Cardiac muscle cell (in vitro differentiated cells and primary cell): Measurements from ENCODE around the gene GATA5. TPM values are rescaled to one million over a fixed set of nuclear protein-coding genes. Genes with fewer than 3 reads are reported as not detected.

Experiments
- DNase-seq, 2 donors: peaks; one replicate each; pipeline versions ENCODE4 v3.0.0 to v3.0.0-alpha.2; 2010 to 2017; ENCODE audit warnings: low read depth in 1 of 2, low spot score in 1 of 2
- H3K27ac ChIP-seq: fragments of 200-600 bp; sonication (generic); 2 replicates; pipeline ENCODE4 v1.5.1; 2016
- H3K27me3 ChIP-seq: fragments of 200-600 bp; sonication (generic); 2 replicates; pipeline ENCODE4 v1.6.0; 2016; ENCODE audit warnings: control low read depth
- H3K36me3 ChIP-seq: fragments of 200-600 bp; sonication (generic); 2 replicates; pipeline ENCODE4 v1.5.1; 2016; ENCODE audit warnings: control low read depth
- H3K4me1 ChIP-seq: fragments of 200-600 bp; sonication (generic); 2 replicates; pipeline ENCODE4 v1.8.1; 2017; ENCODE audit warnings: low read depth, mild to moderate bottlenecking, mixed run types
- H3K4me3 ChIP-seq: fragments of 200-600 bp; sonication (generic); 2 replicates; pipeline ENCODE4 v1.5.1; 2016; ENCODE audit warnings: mild to moderate bottlenecking
- H3K9me3 ChIP-seq: fragments of 200-600 bp; sonication (generic); 2 replicates; pipeline ENCODE4 v1.5.1; 2017; ENCODE audit warnings: low read depth, mild to moderate bottlenecking, control low read depth
- polyA plus RNA-seq: library from polyadenylated mRNA; unstranded; fragments of >200 nt; fragmentation: Nextera tagmentation; extraction: Ambion mirVana; gene quantifications from 2 replicates; pipeline ENCODE4 v1.2.1, GENCODE V29; 2016
- total RNA-seq: library from RNA; depleted of rRNA; stranded (reverse); fragments of >200 nt; gene quantifications from 2 replicates; pipeline ENCODE4 v1.2.3, GENCODE V29; 2016
- TF ChIP-seq, protein P1 (sequence below): IDR thresholded peaks from 2 replicates; pipeline ENCODE4 v1.5.1; 2012; ENCODE audit warnings: low read depth, mild to moderate bottlenecking, low read length

Gene GATA5
- total and polyA plus RNA-seq, 2 experiments from 2014 or later = 66.8 to 103 TPM

DNA sequence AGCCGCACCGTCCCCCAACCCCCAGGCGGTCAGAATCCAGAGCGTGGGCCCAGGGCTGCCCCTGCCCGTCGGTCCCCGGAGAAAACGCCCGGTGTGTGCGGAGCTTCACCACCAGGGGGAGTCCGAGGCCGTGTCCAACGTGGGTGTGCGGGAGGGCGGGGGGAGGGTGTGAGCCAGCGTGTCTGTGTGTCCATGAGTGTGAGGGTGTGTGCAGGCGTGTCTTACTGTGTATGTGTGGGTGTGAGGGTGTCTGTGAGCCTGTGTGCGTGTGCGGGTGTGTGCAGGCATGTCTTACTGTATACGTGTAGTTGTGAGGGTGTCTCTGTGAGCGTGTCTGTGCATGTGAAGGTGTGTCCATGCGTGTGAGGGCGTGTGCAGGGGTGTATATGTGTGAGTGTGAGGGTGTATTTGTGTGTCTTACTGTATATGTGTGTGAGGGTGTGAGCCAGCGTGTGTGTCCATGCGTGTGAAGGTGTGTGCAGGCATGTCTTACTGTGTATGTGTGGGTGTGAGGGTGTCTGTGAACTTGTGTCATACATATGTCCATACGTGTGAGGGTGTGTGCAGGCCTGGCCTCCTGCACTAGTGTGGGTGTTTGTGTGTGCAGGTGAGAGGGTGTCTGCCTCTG lies 24.6 kb upstream of the GATA5 start:
- no peaks in the 10 kb centered on the region for H3K27me3 ChIP-seq
- peak; percentile 65 to 83 for DNase-seq
- H3K36me3 ChIP-seq = no peaks in the 10 kb centered on the region
- TF ChIP-seq, protein P1, sequence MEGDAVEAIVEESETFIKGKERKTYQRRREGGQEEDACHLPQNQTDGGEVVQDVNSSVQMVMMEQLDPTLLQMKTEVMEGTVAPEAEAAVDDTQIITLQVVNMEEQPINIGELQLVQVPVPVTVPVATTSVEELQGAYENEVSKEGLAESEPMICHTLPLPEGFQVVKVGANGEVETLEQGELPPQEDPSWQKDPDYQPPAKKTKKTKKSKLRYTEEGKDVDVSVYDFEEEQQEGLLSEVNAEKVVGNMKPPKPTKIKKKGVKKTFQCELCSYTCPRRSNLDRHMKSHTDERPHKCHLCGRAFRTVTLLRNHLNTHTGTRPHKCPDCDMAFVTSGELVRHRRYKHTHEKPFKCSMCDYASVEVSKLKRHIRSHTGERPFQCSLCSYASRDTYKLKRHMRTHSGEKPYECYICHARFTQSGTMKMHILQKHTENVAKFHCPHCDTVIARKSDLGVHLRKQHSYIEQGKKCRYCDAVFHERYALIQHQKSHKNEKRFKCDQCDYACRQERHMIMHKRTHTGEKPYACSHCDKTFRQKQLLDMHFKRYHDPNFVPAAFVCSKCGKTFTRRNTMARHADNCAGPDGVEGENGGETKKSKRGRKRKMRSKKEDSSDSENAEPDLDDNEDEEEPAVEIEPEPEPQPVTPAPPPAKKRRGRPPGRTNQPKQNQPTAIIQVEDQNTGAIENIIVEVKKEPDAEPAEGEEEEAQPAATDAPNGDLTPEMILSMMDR = peak; percentile 82
- peaks cover 29% of the 10 kb centered on the region for H3K4me1 ChIP-seq
- no peak overlapping the region for H3K27ac ChIP-seq
- no peak overlapping the region for H3K4me3 ChIP-seq
- no peaks in the 10 kb centered on the region for H3K9me3 ChIP-seq

DNA sequence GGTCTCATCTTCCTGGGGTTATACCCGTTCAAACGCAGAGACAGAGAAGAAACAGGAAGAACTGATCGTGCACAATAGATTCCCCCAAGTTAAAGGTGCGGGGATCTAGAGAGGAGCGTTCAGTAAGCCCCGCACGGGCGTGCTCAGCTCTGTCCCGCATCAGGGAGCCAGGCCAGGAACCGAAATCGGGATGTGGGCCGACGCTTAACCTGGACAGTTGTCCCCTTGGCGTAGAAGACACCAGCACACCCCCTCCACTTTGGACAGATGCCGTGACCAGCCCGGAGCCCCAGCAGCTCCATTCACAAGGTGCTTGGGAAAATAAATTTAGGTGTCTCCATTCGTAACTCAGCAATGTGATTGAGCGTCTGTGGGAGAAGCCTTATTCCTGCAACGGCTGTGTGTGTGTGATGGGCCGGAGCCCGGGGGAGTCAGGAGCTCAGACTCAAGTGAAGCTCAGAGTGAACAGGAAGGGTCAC lies 24.0 kb upstream of the GATA5 start:
- DNase-seq = no peak

GRCh38 chr20:62498874-62499273 lies 23.1 kb upstream of the GATA5 start:
- Histone ChIP-seq H3K9me3 (no peaks in the 10 kb centered on the region), H3K4me1 (peaks cover 39% of the 10 kb centered on the region), H3K4me3 (no peak overlapping the region), H3K27ac (no peak overlapping the region), H3K27me3 (no peaks in the 10 kb centered on the region), H3K36me3 (no peaks in the 10 kb centered on the region)
- TF ChIP-seq, protein P1 = no peak
- no peak for DNase-seq

More for the DNA sequence above, 24.0 kb upstream of the GATA5 start:
- Histone ChIP-seq H3K4me1 (peaks cover 34% of the 10 kb centered on the region), H3K36me3 (no peaks in the 10 kb centered on the region), H3K27me3 (no peaks in the 10 kb centered on the region), H3K9me3 (no peaks in the 10 kb centered on the region), H3K4me3 (no peak overlapping the region), H3K27ac (no peak overlapping the region)
- TF ChIP-seq, protein P1 = no peak

- no peaks in the 10 kb centered on the region for H3K9me3 ChIP-seq
- no peak overlapping the region for H3K4me3 ChIP-seq
- no peaks in the 10 kb centered on the region for H3K36me3 ChIP-seq
- H3K27me3 ChIP-seq = no peaks in the 10 kb centered on the region
- H3K27ac ChIP-seq = no peak overlapping the region
- peak in 1 of 2 donors; percentile 74 for DNase-seq
- H3K4me1 ChIP-seq = peaks cover 22% of the 10 kb centered on the region
- TF ChIP-seq, protein P1 = peak; percentile 47
Observed at GRCh38 chr20:62496568-62497218, 20.9 kb upstream of the GATA5 start.

GRCh38 chr20:62495749-62496567 lies 20.2 kb upstream of the GATA5 start:
- TF ChIP-seq, protein P1 = no peak
- no peaks in the 10 kb centered on the region for H3K9me3 ChIP-seq
- no peak overlapping the region for H3K4me3 ChIP-seq
- H3K4me1 ChIP-seq = peaks cover 22% of the 10 kb centered on the region
- no peak for DNase-seq
- peak overlapping the region; percentile 59 for H3K27ac ChIP-seq
- H3K27me3 ChIP-seq = no peaks in the 10 kb centered on the region
- no peaks in the 10 kb centered on the region for H3K36me3 ChIP-seq
